ENCODE results near the gene HAGH. TPM values are rescaled to one million over a fixed set of nuclear protein-coding genes. Genes with fewer than 3 reads are reported as not detected.

Gene HAGH
- total and polyA plus RNA-seq, 9 of the 15 experiments (the other 6 are each of a cell fraction or from before 2014, with no cell fraction given), result 0.46 to 35.1 (median 16.8) TPM

GRCh38 chr16:1769402-1770300 lies 57.0 kb downstream of the HAGH start (continued):
- TF ChIP-seq ARID4B (CRISPR knock-in tag; IDR thresholded peaks at IDR 0.05) (0 out of 2 replicates have a peak, but pooled peaks have one; percentile 6), ZNF77 (CRISPR knock-in tag; IDR thresholded peaks at IDR 0.05) (no peak), BHLHE40 (IDR thresholded peaks at IDR 0.05; ENCODE audit: low read length) (no peak), SMARCE1 (IDR thresholded peaks at IDR 0.05) (no peak), SIN3A (IDR thresholded peaks at IDR 0.05; ENCODE audit: borderline replicate concordance in 2 of 2, control insufficient read depth in 1 of 2, low read depth in 2 of 2, low read length in 2 of 2) (no peak), ZNF76 (CRISPR knock-in tag; IDR thresholded peaks at IDR 0.05; ENCODE audit: borderline replicate concordance) (no peak), KDM5B (IDR thresholded peaks at IDR 0.05; ENCODE audit: insufficient replicate concordance, low read depth, low read length) (peak; percentile 40)

All from K562 (cell line).